Measurements from ENCODE around the gene OR12D2. TPM values are rescaled to one million over a fixed set of nuclear protein-coding genes. Genes with fewer than 3 reads are reported as not detected.

OR12D2 gene
- total RNA-seq, 2 experiments from 2014 or later: not detected

DNA sequence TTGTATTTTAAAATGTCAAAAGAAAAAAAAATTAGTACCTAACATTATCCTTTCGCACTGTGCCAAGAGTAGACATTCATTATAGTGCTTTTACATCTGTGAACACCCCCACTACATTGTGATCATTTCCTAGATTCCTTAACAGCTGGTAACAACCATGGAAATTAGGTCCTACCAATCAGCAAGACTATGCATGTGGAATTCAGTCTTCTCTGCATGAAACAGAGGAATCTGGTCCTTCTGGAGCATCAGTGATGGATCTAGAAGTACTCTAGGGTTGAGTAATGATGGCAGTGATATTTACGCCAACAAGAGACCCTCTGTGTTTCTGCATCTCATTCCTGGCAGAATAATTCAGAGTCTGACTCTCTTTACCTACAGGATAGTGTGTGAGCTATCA lies 28.7 kb downstream of the OR12D2 start:
- Histone ChIP-seq H3K36me3 (ENCODE audit: insufficient read depth, low read length) (no peaks in the 10 kb centered on the region), H3K9me2 (ENCODE audit: insufficient read depth, low read length) (no peaks in the 10 kb centered on the region), H4K20me1 (ENCODE audit: insufficient read depth, low read length) (no peaks in the 10 kb centered on the region), H3K79me2 (ENCODE audit: insufficient read depth, low read depth, low read length) (no peaks in the 10 kb centered on the region), H3K4me2 (ENCODE audit: low read length) (no peak overlapping the region), H3K27ac (ENCODE audit: low read depth, low read length, poor library complexity, severe bottlenecking) (no peak overlapping the region), H2AFZ (ENCODE audit: low read length) (no peak overlapping the region), H3K9me3 (ENCODE audit: low read length) (no peaks in the 10 kb centered on the region), H3K4me3 (ENCODE audit: low read depth, low read length, poor library complexity, severe bottlenecking) (no peak overlapping the region), H3K4me1 (ENCODE audit: insufficient read depth, low read length, poor library complexity, severe bottlenecking) (no peaks in the 10 kb centered on the region)
- DNase-seq (ENCODE audit: low spot score): no peak
- TF ChIP-seq, protein P1, sequence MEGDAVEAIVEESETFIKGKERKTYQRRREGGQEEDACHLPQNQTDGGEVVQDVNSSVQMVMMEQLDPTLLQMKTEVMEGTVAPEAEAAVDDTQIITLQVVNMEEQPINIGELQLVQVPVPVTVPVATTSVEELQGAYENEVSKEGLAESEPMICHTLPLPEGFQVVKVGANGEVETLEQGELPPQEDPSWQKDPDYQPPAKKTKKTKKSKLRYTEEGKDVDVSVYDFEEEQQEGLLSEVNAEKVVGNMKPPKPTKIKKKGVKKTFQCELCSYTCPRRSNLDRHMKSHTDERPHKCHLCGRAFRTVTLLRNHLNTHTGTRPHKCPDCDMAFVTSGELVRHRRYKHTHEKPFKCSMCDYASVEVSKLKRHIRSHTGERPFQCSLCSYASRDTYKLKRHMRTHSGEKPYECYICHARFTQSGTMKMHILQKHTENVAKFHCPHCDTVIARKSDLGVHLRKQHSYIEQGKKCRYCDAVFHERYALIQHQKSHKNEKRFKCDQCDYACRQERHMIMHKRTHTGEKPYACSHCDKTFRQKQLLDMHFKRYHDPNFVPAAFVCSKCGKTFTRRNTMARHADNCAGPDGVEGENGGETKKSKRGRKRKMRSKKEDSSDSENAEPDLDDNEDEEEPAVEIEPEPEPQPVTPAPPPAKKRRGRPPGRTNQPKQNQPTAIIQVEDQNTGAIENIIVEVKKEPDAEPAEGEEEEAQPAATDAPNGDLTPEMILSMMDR (conservative IDR thresholded peaks at IDR 0.05; ENCODE audit: low read length): no peak
- no peak for TF ChIP-seq EZH2phosphoT487 (IDR thresholded peaks at IDR 0.05; ENCODE audit: borderline replicate concordance, low read depth, low read length)
- POLR2A ChIA-PET: no interaction called here
- intact Hi-C loops (cut with micrococcal nuclease; ENCODE audit: unreplicated experiment): no loop called here
- no TSS peak for BruUV-seq (replicated peaks)
- CTCF ChIA-PET (ENCODE audit: unreplicated experiment): no interaction called here

DNA sequence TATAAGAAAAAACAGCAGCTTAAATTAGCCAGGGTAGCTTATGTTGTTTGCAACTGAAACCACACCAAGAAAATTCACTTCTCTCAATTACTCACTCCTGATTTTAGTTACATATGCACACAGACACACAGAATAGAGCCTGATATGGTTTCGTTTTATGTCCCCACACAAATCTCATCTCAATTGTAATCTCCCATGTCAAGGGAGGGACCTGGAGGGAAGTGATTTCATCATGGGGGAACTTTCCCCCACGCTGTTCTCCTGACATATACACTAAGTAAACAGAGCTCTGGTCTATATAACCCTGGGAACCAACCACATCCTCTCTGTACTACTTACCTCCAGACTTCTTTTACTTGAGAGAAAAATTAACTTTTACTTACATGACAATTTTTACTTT lies 29.1 kb downstream of the OR12D2 start:
- no peaks in the 10 kb centered on the region for H4K20me1 ChIP-seq (ENCODE audit: insufficient read depth, low read length)
- no peak overlapping the region for H3K27ac ChIP-seq (ENCODE audit: low read depth, low read length, poor library complexity, severe bottlenecking)
- TF ChIP-seq EZH2phosphoT487 (IDR thresholded peaks at IDR 0.05; ENCODE audit: borderline replicate concordance, low read depth, low read length): no peak
- TF ChIP-seq, protein P1 (conservative IDR thresholded peaks at IDR 0.05; ENCODE audit: low read length): no peak
- intact Hi-C loops (cut with micrococcal nuclease; ENCODE audit: unreplicated experiment): no loop called here
- H3K4me2 ChIP-seq (ENCODE audit: low read length): no peak overlapping the region
- H3K9me3 ChIP-seq (ENCODE audit: low read length): no peaks in the 10 kb centered on the region
- DNase-seq (ENCODE audit: low spot score): no peak
- no peaks in the 10 kb centered on the region for H3K79me2 ChIP-seq (ENCODE audit: insufficient read depth, low read depth, low read length)
- H3K4me1 ChIP-seq (ENCODE audit: insufficient read depth, low read length, poor library complexity, severe bottlenecking): no peaks in the 10 kb centered on the region
- no TSS peak for BruUV-seq (replicated peaks)
- POLR2A ChIA-PET: no interaction called here
- CTCF ChIA-PET (ENCODE audit: unreplicated experiment): no interaction called here
- no peak overlapping the region for H2AFZ ChIP-seq (ENCODE audit: low read length)
- H3K4me3 ChIP-seq (ENCODE audit: low read depth, low read length, poor library complexity, severe bottlenecking): no peak overlapping the region
- no peaks in the 10 kb centered on the region for H3K9me2 ChIP-seq (ENCODE audit: insufficient read depth, low read length)
- no peaks in the 10 kb centered on the region for H3K36me3 ChIP-seq (ENCODE audit: insufficient read depth, low read length)

DNA sequence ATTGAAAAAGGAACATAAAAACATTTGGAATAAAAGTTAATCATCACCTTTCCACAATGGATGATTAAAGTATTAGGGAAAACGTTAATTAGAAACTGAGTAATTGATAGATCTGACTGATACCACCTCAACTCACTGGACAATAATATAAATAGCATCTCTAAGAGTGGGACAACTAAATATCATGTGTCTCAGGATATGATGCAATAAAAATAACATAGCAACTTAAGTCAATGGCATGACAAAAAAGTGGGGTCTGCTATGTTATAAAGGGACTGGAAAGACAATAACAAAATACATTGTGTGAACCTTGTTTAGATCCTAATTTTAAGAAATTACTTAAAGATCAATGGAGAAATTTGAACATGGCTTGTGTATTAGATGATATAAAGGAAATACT lies 29.6 kb downstream of the OR12D2 start:
- POLR2A ChIA-PET: no interaction called here
- intact Hi-C loops (cut with micrococcal nuclease; ENCODE audit: unreplicated experiment): no loop called here
- H4K20me1 ChIP-seq (ENCODE audit: insufficient read depth, low read length): no peaks in the 10 kb centered on the region

More for the DNA sequence above, 29.6 kb downstream of the OR12D2 start:
- H3K4me2 ChIP-seq (ENCODE audit: low read length): no peak overlapping the region
- no peak for DNase-seq (ENCODE audit: low spot score)
- BruUV-seq (replicated peaks): no TSS peak
- no peaks in the 10 kb centered on the region for H3K9me3 ChIP-seq (ENCODE audit: low read length)
- no peaks in the 10 kb centered on the region for H3K36me3 ChIP-seq (ENCODE audit: insufficient read depth, low read length)
- H2AFZ ChIP-seq (ENCODE audit: low read length): no peak overlapping the region
- no peaks in the 10 kb centered on the region for H3K4me1 ChIP-seq (ENCODE audit: insufficient read depth, low read length, poor library complexity, severe bottlenecking)
- no peak overlapping the region for H3K27ac ChIP-seq (ENCODE audit: low read depth, low read length, poor library complexity, severe bottlenecking)
- CTCF ChIA-PET (ENCODE audit: unreplicated experiment): no interaction called here
- TF ChIP-seq EZH2phosphoT487 (IDR thresholded peaks at IDR 0.05; ENCODE audit: borderline replicate concordance, low read depth, low read length): no peak
- TF ChIP-seq, protein P1 (conservative IDR thresholded peaks at IDR 0.05; ENCODE audit: low read length): no peak
- H3K4me3 ChIP-seq (ENCODE audit: low read depth, low read length, poor library complexity, severe bottlenecking): no peak overlapping the region
- H3K9me2 ChIP-seq (ENCODE audit: insufficient read depth, low read length): no peaks in the 10 kb centered on the region
- H3K79me2 ChIP-seq (ENCODE audit: insufficient read depth, low read depth, low read length): no peaks in the 10 kb centered on the region
